Liver (tissue), 9 donors: ENCODE measurements around the gene CNGA3. TPM values are rescaled to one million over a fixed set of nuclear protein-coding genes. Genes with fewer than 3 reads are reported as not detected.

ENCODE experiments used
- DNase-seq: peaks from one replicate; pipeline ENCODE4 v3.0.0-alpha.2; 2017; ENCODE audit warnings: low spot score
- H3K27ac ChIP-seq, 2 donors: one replicate each; pipeline ENCODE4 v1.7.0; 2013; ENCODE audit warnings: inconsistent platforms in 2 of 2, low read length in 2 of 2, control low read depth in 1 of 2, low read depth in 1 of 2, mild to moderate bottlenecking in 1 of 2
- H3K27me3 ChIP-seq, 4 donors: one replicate each; pipeline versions ENCODE4 v1.6.1 to v1.7.0; 2013; ENCODE audit warnings: low read length in 3 of 4, inconsistent platforms in 1 of 4, mild to moderate bottlenecking in 1 of 4, moderate library complexity in 1 of 4; ENCODE audit not compliant: control insufficient read depth in 4 of 4, insufficient read depth in 4 of 4
- H3K36me3 ChIP-seq, 4 donors: one replicate each; pipeline versions ENCODE4 v1.6.1 to v1.7.0; 2013; ENCODE audit warnings: low read length in 3 of 4, mild to moderate bottlenecking in 3 of 4, low read depth in 1 of 4, moderate library complexity in 1 of 4; ENCODE audit not compliant: control insufficient read depth in 4 of 4, insufficient read depth in 3 of 4
- H3K4me1 ChIP-seq, 4 donors: one replicate each; pipeline versions ENCODE4 v1.6.1 to v1.7.0; 2013; ENCODE audit warnings: low read length in 3 of 4, mild to moderate bottlenecking in 3 of 4, moderate library complexity in 1 of 4; ENCODE audit not compliant: control insufficient read depth in 4 of 4, insufficient read depth in 4 of 4
- H3K4me3 ChIP-seq, 3 donors: one replicate each; pipeline versions ENCODE4 v1.6.1 to v1.7.0; 2013; ENCODE audit warnings: low read length in 3 of 3, control low read depth in 1 of 3, low read depth in 1 of 3, mild to moderate bottlenecking in 1 of 3
- H3K9ac ChIP-seq, 2 donors: one replicate each; pipeline ENCODE4 v1.7.0; 2013; ENCODE audit warnings: low read length in 2 of 2, mild to moderate bottlenecking in 2 of 2, moderate library complexity in 2 of 2, control low read depth in 1 of 2, low read depth in 1 of 2
- H3K9me3 ChIP-seq, 4 donors: one replicate each; pipeline versions ENCODE4 v1.6.1 to v1.7.0; 2013; ENCODE audit warnings: low read length in 3 of 4; ENCODE audit not compliant: control insufficient read depth in 4 of 4
- ATF3 ChIP-seq: IDR thresholded peaks from 2 replicates; pipeline ENCODE4 v1.6.1; 2016; ENCODE audit warnings: antibody characterized with exemption
- CTCF ChIP-seq: fragments of 150-350 bp; IDR thresholded peaks from 2 replicates; pipeline ENCODE4 v1.5.1; 2017; ENCODE audit warnings: improper control_type of control experiment, low read depth, low read length; ENCODE audit not compliant: missing input control
- EGR1 ChIP-seq, 2 donors: IDR thresholded peaks; 2 replicates each; pipeline ENCODE4 v1.6.1; 2016 to 2018; ENCODE audit warnings: antibody characterized with exemption in 2 of 2, low read depth in 2 of 2
- FOXA1 ChIP-seq: IDR thresholded peaks from 2 replicates; pipeline ENCODE4 v1.6.1; 2016; ENCODE audit warnings: antibody characterized with exemption
- FOXA2 ChIP-seq: IDR thresholded peaks from 2 replicates; pipeline ENCODE4 v1.6.1; 2016; ENCODE audit warnings: antibody characterized with exemption
- GABPA ChIP-seq, 2 donors: IDR thresholded peaks in 1 of 2; conservative IDR thresholded peaks in 1 of 2; 2 replicates each; pipeline ENCODE4 v1.6.1; 2016; ENCODE audit warnings: antibody characterized with exemption in 2 of 2, mild to moderate bottlenecking in 1 of 2, moderate library complexity in 1 of 2
- HNF4A ChIP-seq, 2 donors: conservative IDR thresholded peaks; 2 replicates each; pipeline ENCODE4 v1.6.1; 2016; ENCODE audit warnings: antibody characterized with exemption in 2 of 2, mild to moderate bottlenecking in 2 of 2
- HNF4G ChIP-seq: IDR thresholded peaks from 2 replicates; pipeline ENCODE4 v1.6.1; 2016; ENCODE audit warnings: antibody characterized with exemption
- JUND ChIP-seq, 2 donors: IDR thresholded peaks; 2 replicates each; pipeline ENCODE4 v1.6.1; 2016; ENCODE audit warnings: antibody characterized with exemption in 2 of 2
- MAX ChIP-seq: IDR thresholded peaks from 2 replicates; pipeline ENCODE4 v1.6.1; 2016; ENCODE audit warnings: antibody characterized with exemption
- NR2F2 ChIP-seq: IDR thresholded peaks from 2 replicates; pipeline ENCODE4 v1.6.1; 2016; ENCODE audit warnings: antibody characterized with exemption
- RAD21 ChIP-seq, 2 donors: IDR thresholded peaks; 2 replicates each; pipeline ENCODE4 v1.6.1; 2016; ENCODE audit warnings: antibody characterized with exemption in 2 of 2, mild to moderate bottlenecking in 2 of 2
- REST ChIP-seq: IDR thresholded peaks from 2 replicates; pipeline ENCODE4 v1.6.1; 2016; ENCODE audit warnings: antibody characterized with exemption, mild to moderate bottlenecking
- RXRA ChIP-seq, 2 donors: IDR thresholded peaks; 2 replicates each; pipeline ENCODE4 v1.6.1; 2017 to 2018; ENCODE audit warnings: antibody characterized with exemption in 2 of 2, mild to moderate bottlenecking in 1 of 2
- SP1 ChIP-seq: IDR thresholded peaks from 2 replicates; pipeline ENCODE4 v1.6.1; 2018; ENCODE audit warnings: antibody characterized with exemption, mild to moderate bottlenecking
- TAF1 ChIP-seq: conservative IDR thresholded peaks from 2 replicates; pipeline ENCODE4 v1.6.1; 2016; ENCODE audit warnings: antibody characterized with exemption, mild to moderate bottlenecking
- ZBTB33 ChIP-seq: IDR thresholded peaks from 2 replicates; pipeline ENCODE4 v1.6.1; 2016; ENCODE audit warnings: antibody characterized with exemption
- WGBS: extraction: QIAGEN DNeasy Blood & Tissue Kit; methylation state at CpG from one replicate; pipeline ENCODE4 v1.1.7; 2013; 5-methylcytosine and 5-hydroxymethylcytosine counted together
- polyA plus RNA-seq, 2 donors: library from polyadenylated mRNA; stranded (reverse) in 1 of 2; unstranded in 1 of 2; fragments of 200-250 nt in 1 of 2; fragments of >200 nt in 1 of 2; fragmentation: Nextera tagmentation in 1 of 2; extraction: Ambion mirVana in 1 of 2; gene quantifications; one replicate each; pipeline versions ENCODE4 v1.2.1 to v1.2.3, GENCODE V29; 2013 to 2015
- total RNA-seq, 2 donors: library from RNA; depleted of rRNA; stranded (reverse); fragments of >200 nt; gene quantifications; one replicate each; pipeline ENCODE4 v1.2.3, GENCODE V29; 2014
- donor health status: healthy.
- donor health status: healthy.
- donor health status: healthy.
- donor health status: healthy.
- donor health status: healthy.

CNGA3 gene
- total and polyA plus RNA-seq, 4 donors = not detected

- TF ChIP-seq CTCF = no peak
Measured at GRCh38 chr2:98324181-98324580, 22.1 kb upstream of the CNGA3 start (continued).

GRCh38 chr2:98327776-98328175 lies 18.5 kb upstream of the CNGA3 start:
- H3K36me3 ChIP-seq = no peaks in the 10 kb centered on the region
- no peaks in the 10 kb centered on the region for H3K27me3 ChIP-seq
- DNase-seq = no peak
- no peak overlapping the region for H3K27ac ChIP-seq
- H3K9ac ChIP-seq = no peak overlapping the region
- H3K4me1 ChIP-seq = no peaks in the 10 kb centered on the region
- WGBS = 95% methylated on average over 4 of the region's 4 CpGs
- H3K4me3 ChIP-seq = no peak overlapping the region
- TF ChIP-seq FOXA1 (no peak), NR2F2 (no peak), ZBTB33 (no peak), RAD21 (IDR thresholded peaks at IDR 0.05) (no peak), REST (no peak), JUND (IDR thresholded peaks at IDR 0.05) (no peak), MAX (no peak), ATF3 (no peak)
- H3K9me3 ChIP-seq = peaks cover 0 to 11% (median 2%) of the 10 kb centered on the region in 4 donors

- H3K4me3 ChIP-seq = no peak overlapping the region
- H3K36me3 ChIP-seq = no peaks in the 10 kb centered on the region
- peaks cover 0 to 9% (median 2%) of the 10 kb centered on the region in 4 donors for H3K9me3 ChIP-seq
- DNase-seq = no peak
- no peak overlapping the region for H3K9ac ChIP-seq
- WGBS = 83% methylated on average over 4 of the region's 4 CpGs
- no peaks in the 10 kb centered on the region for H3K27me3 ChIP-seq
- no peaks in the 10 kb centered on the region for H3K4me1 ChIP-seq
- H3K27ac ChIP-seq = no peak overlapping the region
- TF ChIP-seq HNF4G = no peak
- no peak for TF ChIP-seq FOXA2
- TF ChIP-seq NR2F2 = no peak
- no peak for TF ChIP-seq MAX
- TF ChIP-seq REST = no peak
- TF ChIP-seq EGR1 (IDR thresholded peaks at IDR 0.05; ENCODE audit: low read depth in 2 of 2) = no peak
- no peak for TF ChIP-seq GABPA (IDR thresholded peaks at IDR 0.05 in 1 of 2, conservative IDR thresholded peaks at IDR 0.05 in 1 of 2)
- TF ChIP-seq JUND (IDR thresholded peaks at IDR 0.05) = no peak
- no peak for TF ChIP-seq RXRA (IDR thresholded peaks at IDR 0.05)
- TF ChIP-seq TAF1 = no peak
- TF ChIP-seq ZBTB33 = no peak
- no peak for TF ChIP-seq SP1
- TF ChIP-seq HNF4A (conservative IDR thresholded peaks at IDR 0.05) = no peak
- TF ChIP-seq RAD21 (IDR thresholded peaks at IDR 0.05) = no peak
Measured at GRCh38 chr2:98329549-98329948, 16.7 kb upstream of the CNGA3 start.
